WI38 (cell line): Measurements from ENCODE around the gene APOL1.
A peak's percentile ranks its signal among the peaks of the same experiment; 100 is the strongest.

Experiments used
- H3K4me3 ChIP-seq: 2 replicates; pipeline ENCODE4 v1.5.1; 2011; ENCODE audit warnings: low read depth, mild to moderate bottlenecking, control low read depth, low read length
- CTCF ChIP-seq: IDR thresholded peaks from 2 replicates; pipeline ENCODE4 v1.5.1; 2012; ENCODE audit warnings: low read depth, mild to moderate bottlenecking, control low read depth, low read length

APOL1 gene

GRCh38 chr22:36235585-36235984, 17.3 kb upstream of the APOL1 start:
- TF ChIP-seq CTCF, result no peak
- H3K4me3 ChIP-seq, result no peak overlapping the region

- TF ChIP-seq CTCF, result no peak
- no peak overlapping the region for H3K4me3 ChIP-seq
Measured at GRCh38 chr22:36236388-36237319, 16.3 kb upstream of the APOL1 start.

GRCh38 chr22:36237462-36238372, 15.2 kb upstream of the APOL1 start:
- no peak for TF ChIP-seq CTCF
- peak overlapping the region; percentile 87 for H3K4me3 ChIP-seq

GRCh38 chr22:36238373-36239149, 14.4 kb upstream of the APOL1 start:
- H3K4me3 ChIP-seq, result peak overlapping the region; percentile 87

DNA sequence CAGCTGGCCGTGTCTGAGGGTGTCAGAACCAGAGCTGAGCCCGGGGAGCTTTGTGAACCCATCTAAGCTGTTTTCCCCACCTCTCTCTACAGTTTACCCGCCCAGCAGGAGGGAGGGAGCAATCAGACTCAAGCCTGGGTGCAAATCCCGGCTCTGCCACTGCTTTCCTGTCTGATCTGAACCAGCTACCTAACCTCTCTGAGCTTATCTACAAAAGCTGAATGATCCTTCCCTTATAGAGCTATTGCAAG, 13.9 kb upstream of the APOL1 start:
- H3K4me3 ChIP-seq, result peak overlapping the region; percentile 87
- no peak for TF ChIP-seq CTCF

More at GRCh38 chr22:36238373-36239149, 14.4 kb upstream of the APOL1 start:
- TF ChIP-seq CTCF, result no peak

DNA sequence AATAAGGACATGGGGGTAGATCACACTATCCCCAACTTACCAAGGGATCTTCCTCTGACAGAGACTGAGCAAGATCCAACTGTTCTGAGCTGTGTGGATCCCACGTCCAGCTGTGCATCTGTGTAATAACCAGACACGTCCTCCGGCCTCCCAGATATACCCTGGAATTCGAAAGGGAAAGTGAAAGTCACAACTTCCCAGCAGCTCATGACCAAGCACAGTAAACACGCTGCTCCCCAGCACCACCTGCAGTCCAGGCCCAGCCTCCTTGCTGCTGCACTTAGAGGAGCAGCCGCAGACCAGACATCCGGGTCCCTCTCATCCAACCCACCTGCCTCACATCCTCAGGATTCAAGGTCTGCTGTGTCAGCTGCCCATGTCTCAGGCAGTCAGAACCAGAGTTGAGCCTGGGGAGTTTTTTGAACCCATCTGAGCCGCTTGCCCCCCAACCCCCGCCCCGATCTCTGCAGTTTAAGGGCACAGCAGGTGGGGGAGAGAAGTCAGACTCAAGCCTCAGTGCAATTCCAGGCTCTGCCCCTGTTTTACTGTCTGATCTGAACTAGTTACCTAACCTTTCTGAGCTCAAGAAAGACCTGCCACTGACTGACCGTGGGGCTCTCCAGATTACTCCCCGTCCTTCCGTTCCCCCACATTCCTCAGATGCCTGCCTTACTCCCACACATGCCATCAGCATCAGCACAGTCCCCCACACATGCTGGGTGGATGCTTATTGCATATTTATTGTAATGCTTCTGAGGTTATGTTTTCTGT, 13.3 kb upstream of the APOL1 start, which contains the start of gene APOL2:
Gene APOL2 (minus strand): TSS at position 127 of the 771 bp plus-strand sequence. CDS start 6,365 bp downstream, outside the sequence.
- peak within 1 kb of the TSS; percentile 87 for H3K4me3 ChIP-seq
- TF ChIP-seq CTCF, result peak; percentile 65
